HCT116 (cell line): ENCODE results near the gene GREB1L. TPM values are rescaled to one million over a fixed set of nuclear protein-coding genes. Genes with fewer than 3 reads are reported as not detected.
"Not testable (repeated sequence)": the region's sequence is repeated elsewhere in the genome, so short reads cannot be mapped to it uniquely, and the experiment has no call there.

ENCODE experiments used
- ATAC-seq: fragments of 200-7000 bp; cut with Tn5 transposase; 2 replicates; pipeline ENCODE4 v1.9.1; 2020; ENCODE audit warnings: mild to moderate bottlenecking, moderate library complexity
- BruUV-seq: library from RNA; stranded (reverse); fragments of 400-500 nt; replicated peaks from 2 replicates; lab custom pipeline; 2021; lab: Mats Ljungman, UMichigan
- CTCF ChIA-PET: fragments of 300-600 bp; sonication (Branson Sonifier 250); formaldehyde crosslinking; loops from one replicate; lab custom pipeline; 2021; ENCODE audit warnings: antibody characterized with exemption; lab: Charles Lee
- POLR2A ChIA-PET: fragments of 300-600, 350-600 bp; sonication (Branson Sonifier 250); formaldehyde crosslinking; loops from one replicate; lab custom pipeline; 2021; ENCODE audit warnings: antibody characterized with exemption; lab: Charles Lee
- RAD21 ChIA-PET, 2 experiments: fragments of 300-600 bp; sonication (Branson Sonifier 250); formaldehyde crosslinking; loops; one replicate each; lab custom pipeline; 2023; ENCODE audit warnings: low total read pairs in 2 of 2; ENCODE audit not compliant: uncharacterized antibody in 2 of 2, unreplicated experiment in 2 of 2, low non-redundant PET in 1 of 2; lab: Charles Lee
- DNase-seq: peaks from one replicate; pipeline ENCODE4 v3.0.0-alpha.2; 2010; ENCODE audit warnings: low read depth, low spot score
- H2AFZ ChIP-seq: fragments of 200-600 bp; shearing (Covaris generic), sonication (generic); 2 replicates; pipeline ENCODE4 v1.6.1; 2017; ENCODE audit warnings: low read depth, mixed run types, mixed read lengths, antibody characterized with exemption, low read length; ENCODE audit not compliant: poor library complexity, severe bottlenecking
- H3K27ac ChIP-seq: 2 replicates; pipeline ENCODE4 v1.5.1; 2012; ENCODE audit warnings: low read depth, low read length
- H3K27me3 ChIP-seq: fragments of 200-600 bp; sonication (generic); 2 replicates; pipeline ENCODE4 v1.6.1; 2016; ENCODE audit warnings: mixed run types, low read length, mixed read lengths; ENCODE audit not compliant: insufficient read depth
- H3K36me3 ChIP-seq, 2 experiments: fragments of 200-500 bp in 1 of 2; fragments of 200-600 bp in 1 of 2; sonication (Bioruptor generic) in 1 of 2; sonication (generic) in 1 of 2; 2 replicates each; pipeline versions ENCODE4 v1.5.1 to v1.6.1; 2014 to 2016; ENCODE audit warnings: low read length in 2 of 2, inconsistent platforms in 1 of 2, mixed read lengths in 1 of 2, mixed run types in 1 of 2; ENCODE audit not compliant: insufficient read depth in 2 of 2, control insufficient read depth in 1 of 2
- H3K4me1 ChIP-seq, 2 experiments: fragments of 200-600 bp in 1 of 2; sonication (generic) in 1 of 2; 2 replicates each; pipeline versions ENCODE4 v1.5.1 to v1.6.1; 2012 to 2017; ENCODE audit warnings: low read length in 2 of 2, inconsistent platforms in 1 of 2, mild to moderate bottlenecking in 1 of 2, mixed read lengths in 1 of 2, mixed run types in 1 of 2, moderate library complexity in 1 of 2; ENCODE audit not compliant: insufficient read depth in 2 of 2, control insufficient read depth in 1 of 2
- H3K4me2 ChIP-seq: fragments of 200-600 bp; sonication (generic); 2 replicates; pipeline ENCODE4 v1.6.1; 2017; ENCODE audit warnings: mixed run types, low read length, mixed read lengths
- H3K4me3 ChIP-seq, 2 experiments: fragments of 200-600 bp in 1 of 2; sonication (generic) in 1 of 2; replicated peaks in 1 of 2; 2 replicates each; pipeline ENCODE4 v1.5.1; 2011 to 2016; ENCODE audit warnings: low read length in 2 of 2, control low read depth in 1 of 2, low read depth in 1 of 2, mild to moderate bottlenecking in 1 of 2, mixed read lengths in 1 of 2, mixed run types in 1 of 2
- H3K79me2 ChIP-seq: fragments of 200-600 bp; sonication (generic); 2 replicates; pipeline ENCODE4 v1.6.1; 2017; ENCODE audit warnings: mild to moderate bottlenecking, mixed run types, low read length, moderate library complexity, mixed read lengths; ENCODE audit not compliant: insufficient read depth
- H3K9ac ChIP-seq: fragments of 200-600 bp; sonication (generic); 2 replicates; pipeline ENCODE4 v1.6.1; 2016; ENCODE audit warnings: low read length, mixed read lengths
- H3K9me2 ChIP-seq: fragments of 200-600 bp; sonication (generic), shearing (Covaris generic); 2 replicates; pipeline ENCODE4 v1.6.1; 2017; ENCODE audit warnings: mixed run types, mild to moderate bottlenecking, moderate library complexity; ENCODE audit not compliant: insufficient read depth
- H3K9me3 ChIP-seq, 2 experiments: fragments of 200-500 bp in 1 of 2; fragments of 200-600 bp in 1 of 2; sonication (Bioruptor generic) in 1 of 2; sonication (generic) in 1 of 2; 2 replicates each; pipeline ENCODE4 v1.6.1; 2014 to 2017; ENCODE audit warnings: low read length in 2 of 2, mixed read lengths in 2 of 2, inconsistent platforms in 1 of 2, low read depth in 1 of 2, mild to moderate bottlenecking in 1 of 2, mixed run types in 1 of 2, moderate library complexity in 1 of 2; ENCODE audit not compliant: control insufficient read depth in 1 of 2, insufficient read depth in 1 of 2
- H4K20me1 ChIP-seq: fragments of 200-600 bp; sonication (generic), shearing (Covaris generic); 2 replicates; pipeline ENCODE4 v1.6.1; 2017; ENCODE audit warnings: mixed run types, mild to moderate bottlenecking, moderate library complexity; ENCODE audit not compliant: insufficient read depth
- ATF3 ChIP-seq: IDR thresholded peaks from 2 replicates; pipeline ENCODE4 v1.6.1; 2012
- CBX3 ChIP-seq: IDR thresholded peaks from 2 replicates; pipeline ENCODE4 v1.6.1; 2012; ENCODE audit warnings: low read depth
- ELF1 ChIP-seq: IDR thresholded peaks from 2 replicates; pipeline ENCODE4 v1.6.1; 2012; ENCODE audit warnings: low read depth, borderline replicate concordance
- EZH2 ChIP-seq: fragments of 200-600 bp; sonication (generic); IDR thresholded peaks from 2 replicates; pipeline ENCODE4 v1.6.1; 2017; ENCODE audit warnings: antibody characterized with exemption, mixed run types
- EZH2phosphoT487 ChIP-seq: fragments of 200-600 bp; IDR thresholded peaks from 2 replicates; pipeline ENCODE4 v1.6.1; 2018; ENCODE audit warnings: antibody characterized with exemption, borderline replicate concordance
- POLR2AphosphoS5 ChIP-seq: IDR thresholded peaks from 2 replicates; pipeline ENCODE4 v1.6.1; 2011; ENCODE audit warnings: mild to moderate bottlenecking, low read depth, low read length, moderate library complexity
- TCF7L2 ChIP-seq: IDR thresholded peaks from 2 replicates; pipeline ENCODE4 v1.7.0; 2011; ENCODE audit warnings: borderline replicate concordance, inconsistent platforms; ENCODE audit not compliant: insufficient read depth, insufficient read length; ENCODE audit errors: extremely low read depth
- intact Hi-C: fragments of 100-400 bp; cut with micrococcal nuclease; formaldehyde crosslinking; loops from 2 replicates; pipeline ENCODE4 v1.10.0; 2022
- total RNA-seq: library from RNA; stranded (reverse); gene quantifications from one replicate; pipeline ENCODE4 v1.2.1, GENCODE V29; 2021; ENCODE audit not compliant: unreplicated experiment

Gene GREB1L
- total RNA-seq, 1 experiment from 2014 or later, result 12.2 TPM

GRCh38 chr18:21311980-21312379 lies 69.9 kb downstream of the GREB1L start:
- H4K20me1 ChIP-seq, DNase-seq, H3K79me2 ChIP-seq, H3K27ac ChIP-seq, H3K9me2 ChIP-seq, H2AFZ ChIP-seq, BruUV-seq, RAD21 ChIA-PET, ATAC-seq, CTCF ChIA-PET, H3K27me3 ChIP-seq, H3K4me2 ChIP-seq, H3K9ac ChIP-seq, POLR2A ChIA-PET, H3K9me3 ChIP-seq, H3K36me3 ChIP-seq, H3K4me3 ChIP-seq, intact Hi-C loops: not testable (repeated sequence)
- H3K4me1 ChIP-seq, result peaks cover 37 to 60% of the 10 kb centered on the region in 2 experiments

- no peaks in the 10 kb centered on the region for H3K79me2 ChIP-seq
- TF ChIP-seq TCF7L2, result no peak
- no peak for TF ChIP-seq EZH2phosphoT487
- TF ChIP-seq ATF3, result no peak
- TF ChIP-seq EZH2, result no peak
- TF ChIP-seq ELF1, result no peak
- TF ChIP-seq CBX3, result no peak
- TF ChIP-seq POLR2AphosphoS5, result no peak
- TF ChIP-seq, all 23 proteins: peak for 0
- BruUV-seq, result no TSS peak
- Histone ChIP-seq H3K9me2 (no peaks in the 10 kb centered on the region), H3K27me3 (no peaks in the 10 kb centered on the region), H3K36me3 (0 out of 4 replicates have a peak, but pooled peaks cover 0 to 4% of the 10 kb centered on the region in 2 experiments), H3K9me3 (no peaks in the 10 kb centered on the region), H3K4me1 (peaks cover 38 to 56% of the 10 kb centered on the region in 2 experiments), H3K9ac (no peak overlapping the region), H3K4me3 (no peak overlapping the region), H4K20me1 (no peaks in the 10 kb centered on the region), H3K27ac (no peak overlapping the region), H3K4me2 (peak overlapping the region; percentile 80; the same call in 1 of the 2 replicates), H2AFZ (no peak overlapping the region)
- DNase-seq (no peak), ATAC-seq (no peak)
- intact Hi-C loops, result no loop called here
- ChIA-PET CTCF (no interaction called here), RAD21 (no interaction called here), POLR2A (no interaction called here)
These were observed 71.5 kb downstream of the GREB1L start for GRCh38 chr18:21313576-21313975.
